ENCODE data around the gene BMPR1A.

GRCh38 chr10:86960863-86961434 is 204.5 kb downstream of the BMPR1A start:
- no peak for TF ChIP-seq REST (IDR thresholded peaks at IDR 0.05; ENCODE audit: low read depth, low read length)
- no peak for TF ChIP-seq CTCF (IDR thresholded peaks at IDR 0.05 in 2 of 3, conservative IDR thresholded peaks at IDR 0.05 in 1 of 3; ENCODE audit: control insufficient read depth in 2 of 3, extremely low read depth in 1 of 3, insufficient read depth in 1 of 3, low read depth in 3 of 3, low read length in 3 of 3)
- no peak for TF ChIP-seq MLLT1 (IDR thresholded peaks at IDR 0.05)
- TF ChIP-seq POLR2A (IDR thresholded peaks at IDR 0.05; ENCODE audit: low read depth, low read length), result no peak
- TF ChIP-seq SIN3A (IDR thresholded peaks at IDR 0.05; ENCODE audit: low read depth, low read length), result no peak
- no peak for TF ChIP-seq CEBPB (IDR thresholded peaks at IDR 0.05; ENCODE audit: borderline replicate concordance in 1 of 2, low read depth in 2 of 2, low read length in 2 of 2)
- no peak for TF ChIP-seq SREBF2 (IDR thresholded peaks at IDR 0.05; ENCODE audit: low read length)
- TF ChIP-seq MAX (IDR thresholded peaks at IDR 0.05; ENCODE audit: low read depth, low read length), result no peak
- TF ChIP-seq ZBTB40 (IDR thresholded peaks at IDR 0.05; ENCODE audit: borderline replicate concordance), result no peak
- TF ChIP-seq EZH2 (IDR thresholded peaks at IDR 0.05; ENCODE audit: borderline replicate concordance, control insufficient read depth, low read depth, low read length), result no peak
- no peak for TF ChIP-seq ATF2 (IDR thresholded peaks at IDR 0.05; ENCODE audit: low read length)
- TF ChIP-seq EP300 (IDR thresholded peaks at IDR 0.05; ENCODE audit: borderline replicate concordance in 1 of 2, control insufficient read depth in 1 of 2, low read depth in 2 of 2, low read length in 2 of 2), result no peak
- TF ChIP-seq ZNF274 (IDR thresholded peaks at IDR 0.05; ENCODE audit: insufficient read depth, insufficient read length), result no peak

Data from GM12878 (cell line).